ENCODE measurements around the gene SCN9A.
A peak's percentile ranks its signal among the peaks of the same experiment; 100 is the strongest.

SCN9A gene

DNA sequence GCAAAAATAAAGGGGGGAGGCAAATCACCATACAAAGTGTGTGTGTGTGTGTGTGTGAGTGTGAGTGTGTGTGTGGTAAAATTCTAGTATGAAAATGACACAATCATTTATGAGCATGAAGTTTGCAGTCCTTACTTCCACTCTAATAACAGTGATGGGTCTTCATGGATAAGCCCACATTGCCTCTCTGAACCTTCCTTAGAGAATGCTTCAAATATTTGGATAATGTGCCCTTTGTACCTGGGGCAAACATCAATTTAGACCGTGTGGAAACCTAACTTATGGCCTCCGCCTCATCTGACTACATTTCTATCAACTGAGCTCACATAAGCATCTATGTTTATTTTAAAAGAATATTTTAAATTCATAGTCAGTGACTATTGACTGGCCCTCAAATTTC, 3.7 kb downstream of the SCN9A start:
- POLR2A ChIA-PET, result no interaction called here
- DNase-seq (ENCODE audit: extremely low spot score), result no peak
- TF ChIP-seq, protein P1, sequence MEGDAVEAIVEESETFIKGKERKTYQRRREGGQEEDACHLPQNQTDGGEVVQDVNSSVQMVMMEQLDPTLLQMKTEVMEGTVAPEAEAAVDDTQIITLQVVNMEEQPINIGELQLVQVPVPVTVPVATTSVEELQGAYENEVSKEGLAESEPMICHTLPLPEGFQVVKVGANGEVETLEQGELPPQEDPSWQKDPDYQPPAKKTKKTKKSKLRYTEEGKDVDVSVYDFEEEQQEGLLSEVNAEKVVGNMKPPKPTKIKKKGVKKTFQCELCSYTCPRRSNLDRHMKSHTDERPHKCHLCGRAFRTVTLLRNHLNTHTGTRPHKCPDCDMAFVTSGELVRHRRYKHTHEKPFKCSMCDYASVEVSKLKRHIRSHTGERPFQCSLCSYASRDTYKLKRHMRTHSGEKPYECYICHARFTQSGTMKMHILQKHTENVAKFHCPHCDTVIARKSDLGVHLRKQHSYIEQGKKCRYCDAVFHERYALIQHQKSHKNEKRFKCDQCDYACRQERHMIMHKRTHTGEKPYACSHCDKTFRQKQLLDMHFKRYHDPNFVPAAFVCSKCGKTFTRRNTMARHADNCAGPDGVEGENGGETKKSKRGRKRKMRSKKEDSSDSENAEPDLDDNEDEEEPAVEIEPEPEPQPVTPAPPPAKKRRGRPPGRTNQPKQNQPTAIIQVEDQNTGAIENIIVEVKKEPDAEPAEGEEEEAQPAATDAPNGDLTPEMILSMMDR (IDR thresholded peaks at IDR 0.05; ENCODE audit: control extremely low read depth, extremely low read depth, low read depth, missing control alignments), result no peak
- CTCF ChIA-PET, result no interaction called here

DNA sequence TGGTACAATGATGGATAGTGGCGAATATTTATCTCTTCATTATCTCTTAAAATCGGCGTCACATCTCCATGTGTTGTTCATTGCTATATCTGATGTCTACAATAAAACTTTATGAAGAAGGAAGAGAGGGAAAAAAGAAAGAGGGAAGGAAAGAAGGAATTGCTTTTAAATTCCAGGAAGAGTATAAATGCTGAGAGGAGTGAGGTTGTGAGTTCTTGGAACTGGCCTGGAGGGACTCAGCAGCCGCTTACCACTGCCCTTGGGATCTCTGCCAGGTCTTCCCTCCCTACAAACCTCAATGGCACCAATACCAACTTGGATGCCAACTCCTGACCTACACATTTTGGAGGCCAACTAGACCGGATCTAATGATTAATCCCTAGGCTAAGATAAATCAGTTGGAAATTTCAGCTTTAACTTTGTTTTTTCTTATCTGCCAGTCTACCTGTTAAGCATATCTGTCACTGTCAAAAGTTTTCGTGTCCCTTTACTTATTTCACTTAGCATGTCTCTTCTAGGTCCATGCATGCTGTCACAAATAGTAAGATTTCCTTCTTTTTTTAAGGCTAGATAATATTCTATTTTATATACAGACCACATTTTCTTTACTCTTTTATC, 9.8 kb downstream of the SCN9A start:
- no peak for DNase-seq (ENCODE audit: extremely low spot score)
- ChIA-PET POLR2A (no interaction called here), CTCF (no interaction called here)
- TF ChIP-seq, protein P1 (IDR thresholded peaks at IDR 0.05; ENCODE audit: control extremely low read depth, extremely low read depth, low read depth, missing control alignments), result no peak

DNA sequence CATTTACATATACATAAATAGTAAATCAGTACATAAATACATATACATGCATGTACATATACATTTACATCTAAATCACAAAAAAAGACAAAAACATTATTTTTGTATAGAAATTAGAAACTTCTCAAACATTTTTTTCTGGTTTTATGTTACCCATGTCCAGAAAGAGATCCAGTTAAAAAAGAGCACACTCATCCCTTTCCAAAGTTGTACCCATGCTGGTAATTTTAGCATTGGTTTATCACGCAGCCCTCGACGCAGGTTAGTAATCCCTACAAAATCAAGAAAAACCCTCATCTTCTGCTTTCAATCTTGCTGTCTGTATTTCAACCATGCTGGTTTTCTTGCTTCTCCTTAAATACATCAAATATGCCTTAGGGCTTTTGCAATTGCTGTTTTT, 10.5 kb downstream of the SCN9A start:
- ChIA-PET CTCF (no interaction called here), POLR2A (no interaction called here)
- DNase-seq (ENCODE audit: extremely low spot score), result no peak
- TF ChIP-seq, protein P1 (IDR thresholded peaks at IDR 0.05; ENCODE audit: control extremely low read depth, extremely low read depth, low read depth, missing control alignments), result no peak

DNA sequence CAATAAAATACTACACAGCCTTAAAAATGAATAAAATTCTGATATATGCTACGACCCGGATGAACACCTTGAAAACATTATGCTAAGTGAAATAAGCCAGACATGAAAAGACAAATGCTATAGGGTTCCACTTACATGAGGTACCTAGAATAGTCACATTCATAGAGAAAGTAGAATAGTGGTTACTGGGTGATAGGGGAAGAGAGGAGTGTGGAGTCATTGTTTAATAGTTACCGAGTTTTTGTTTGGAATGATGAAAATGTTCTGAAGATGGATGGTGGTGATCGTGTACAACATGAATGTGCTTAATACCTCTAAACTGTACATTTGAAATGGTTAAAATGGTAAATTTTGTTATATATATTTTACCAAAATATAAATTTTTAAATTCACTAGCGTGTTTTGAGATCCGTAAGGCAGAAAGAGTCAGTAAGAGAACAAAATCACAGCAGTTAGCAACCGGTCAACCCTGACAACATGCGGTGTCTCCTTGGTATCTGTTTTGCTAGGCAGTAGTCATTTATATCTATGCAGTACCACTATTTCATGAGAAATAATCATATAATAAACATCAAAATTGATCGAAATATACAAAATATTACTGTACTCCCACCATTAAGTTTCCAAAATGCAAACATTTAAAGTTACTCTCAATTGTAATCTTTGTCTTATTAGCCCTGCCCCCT, 11.1 kb downstream of the SCN9A start:
- ChIA-PET CTCF (no interaction called here), POLR2A (no interaction called here)
- TF ChIP-seq, protein P1 (IDR thresholded peaks at IDR 0.05; ENCODE audit: control extremely low read depth, extremely low read depth, low read depth, missing control alignments), result no peak
- no peak for DNase-seq (ENCODE audit: extremely low spot score)

DNA sequence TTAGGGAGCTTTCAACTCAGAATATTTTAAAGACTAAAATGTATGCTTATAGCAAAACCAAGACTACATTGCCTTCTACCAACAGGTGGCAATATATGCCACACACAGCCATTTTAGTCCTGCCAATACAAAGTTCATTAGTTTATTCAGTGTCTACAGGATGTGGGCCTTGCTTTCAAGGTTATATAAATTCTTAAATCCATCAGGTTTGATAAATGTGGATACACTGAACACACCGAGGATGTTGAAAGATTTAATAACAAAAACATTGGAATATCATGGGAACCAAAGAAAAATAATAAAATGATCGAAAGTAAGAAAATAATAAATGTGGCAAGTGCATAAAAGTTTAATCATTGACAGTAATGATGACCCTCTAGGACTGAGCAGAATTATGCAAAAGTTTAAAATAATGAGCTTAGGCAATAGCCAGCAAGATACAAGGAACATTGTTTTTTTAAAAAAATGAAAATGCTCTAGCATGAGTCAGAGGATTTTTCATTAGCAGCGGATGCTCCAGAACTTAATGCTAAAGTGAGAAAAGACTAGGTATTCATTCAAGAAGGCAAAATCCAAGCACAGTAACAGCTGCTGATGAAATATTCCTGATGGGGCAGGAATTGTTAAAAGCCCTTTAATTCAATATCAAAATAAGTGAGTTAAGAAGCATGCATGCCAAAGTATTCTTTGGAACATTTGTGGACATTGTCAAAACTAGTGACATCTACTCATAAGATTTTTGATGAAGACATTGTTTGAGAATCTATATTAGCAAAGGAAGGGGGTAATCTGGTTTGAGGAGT, 14.2 kb downstream of the SCN9A start:
- TF ChIP-seq, protein P1 (IDR thresholded peaks at IDR 0.05; ENCODE audit: control extremely low read depth, extremely low read depth, low read depth, missing control alignments), result peak; percentile 13
- ChIA-PET CTCF (interaction anchor here (0.7 to 2.0 kb wide), 2 partner anchors 13 to 24 kb away, joined by 3 to 7 read pairs; partner anchors contain the start of gene SCN9A), POLR2A (no interaction called here)
- no peak for DNase-seq (ENCODE audit: extremely low spot score)

DNA sequence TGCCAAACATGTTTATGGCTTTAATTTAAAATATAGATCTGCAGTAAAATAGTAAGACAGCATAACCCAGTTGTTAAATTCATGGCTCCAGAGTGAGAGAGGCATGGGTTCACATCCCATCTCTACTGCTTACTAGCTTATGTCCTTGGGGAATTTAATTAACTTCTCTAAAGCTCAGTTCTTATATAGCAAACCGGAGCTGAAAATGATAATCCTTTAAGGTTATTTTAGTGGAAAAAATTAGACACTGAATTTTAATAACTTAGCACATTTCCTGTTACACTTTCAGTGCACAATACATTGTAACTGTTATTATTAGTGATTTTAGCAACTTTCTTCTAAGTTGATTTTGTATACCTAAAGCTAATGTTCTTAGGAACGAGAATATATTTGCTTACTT, 14.8 kb downstream of the SCN9A start:
- no peak for DNase-seq (ENCODE audit: extremely low spot score)
- ChIA-PET POLR2A (no interaction called here), CTCF (interaction anchor here (2.0 kb wide), 1 partner anchor 14 kb away, joined by 7 read pairs; the partner anchor contains the start of gene SCN9A)
- TF ChIP-seq, protein P1 (IDR thresholded peaks at IDR 0.05; ENCODE audit: control extremely low read depth, extremely low read depth, low read depth, missing control alignments), result no peak
